GM12874 (cell line): Measurements from ENCODE around the gene SSR3.

Experiments used
- TF ChIP-seq, protein P1 (sequence below): IDR thresholded peaks from 2 replicates; pipeline ENCODE4 v1.5.1; 2011; ENCODE audit warnings: low read depth, mild to moderate bottlenecking, control low read depth, low read length, moderate library complexity; ENCODE audit not compliant: insufficient read depth

Gene SSR3

DNA sequence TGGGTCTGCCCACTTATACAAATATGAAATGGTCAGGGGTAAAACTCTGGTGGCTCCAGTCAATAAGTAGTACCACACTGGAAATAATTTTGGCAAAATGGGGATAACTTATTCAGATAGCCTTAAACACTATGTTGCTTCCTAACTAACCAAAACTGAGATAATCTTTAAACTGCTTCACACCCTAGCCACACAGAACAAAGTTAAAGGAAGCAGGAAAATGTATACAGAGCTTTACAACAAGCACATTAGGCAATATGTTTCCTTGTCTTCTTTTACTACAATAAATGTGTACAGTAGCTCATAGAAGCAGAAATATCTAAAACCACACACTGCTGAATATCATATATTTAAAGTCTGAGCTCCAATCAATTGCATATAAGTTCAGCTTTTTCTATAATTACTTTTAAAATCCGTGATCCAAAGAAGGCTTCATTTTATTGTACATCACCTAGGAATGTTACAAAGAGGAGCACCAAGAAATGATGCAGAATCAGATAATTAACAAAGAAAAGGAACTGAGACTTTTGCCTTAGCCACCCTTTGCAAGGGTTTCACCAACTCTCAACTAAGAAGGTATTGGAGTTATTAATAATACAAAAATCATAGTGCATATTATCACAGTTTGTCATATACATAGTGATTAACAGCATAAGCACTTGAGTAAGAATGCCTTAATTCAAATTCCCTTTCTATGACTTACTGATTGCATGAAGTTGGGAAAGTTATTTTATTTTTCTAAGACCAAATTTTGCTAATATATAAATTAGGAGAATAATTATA is 9.2 kb upstream of the SSR3 start:
- TF ChIP-seq, protein P1, sequence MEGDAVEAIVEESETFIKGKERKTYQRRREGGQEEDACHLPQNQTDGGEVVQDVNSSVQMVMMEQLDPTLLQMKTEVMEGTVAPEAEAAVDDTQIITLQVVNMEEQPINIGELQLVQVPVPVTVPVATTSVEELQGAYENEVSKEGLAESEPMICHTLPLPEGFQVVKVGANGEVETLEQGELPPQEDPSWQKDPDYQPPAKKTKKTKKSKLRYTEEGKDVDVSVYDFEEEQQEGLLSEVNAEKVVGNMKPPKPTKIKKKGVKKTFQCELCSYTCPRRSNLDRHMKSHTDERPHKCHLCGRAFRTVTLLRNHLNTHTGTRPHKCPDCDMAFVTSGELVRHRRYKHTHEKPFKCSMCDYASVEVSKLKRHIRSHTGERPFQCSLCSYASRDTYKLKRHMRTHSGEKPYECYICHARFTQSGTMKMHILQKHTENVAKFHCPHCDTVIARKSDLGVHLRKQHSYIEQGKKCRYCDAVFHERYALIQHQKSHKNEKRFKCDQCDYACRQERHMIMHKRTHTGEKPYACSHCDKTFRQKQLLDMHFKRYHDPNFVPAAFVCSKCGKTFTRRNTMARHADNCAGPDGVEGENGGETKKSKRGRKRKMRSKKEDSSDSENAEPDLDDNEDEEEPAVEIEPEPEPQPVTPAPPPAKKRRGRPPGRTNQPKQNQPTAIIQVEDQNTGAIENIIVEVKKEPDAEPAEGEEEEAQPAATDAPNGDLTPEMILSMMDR, result no peak

DNA sequence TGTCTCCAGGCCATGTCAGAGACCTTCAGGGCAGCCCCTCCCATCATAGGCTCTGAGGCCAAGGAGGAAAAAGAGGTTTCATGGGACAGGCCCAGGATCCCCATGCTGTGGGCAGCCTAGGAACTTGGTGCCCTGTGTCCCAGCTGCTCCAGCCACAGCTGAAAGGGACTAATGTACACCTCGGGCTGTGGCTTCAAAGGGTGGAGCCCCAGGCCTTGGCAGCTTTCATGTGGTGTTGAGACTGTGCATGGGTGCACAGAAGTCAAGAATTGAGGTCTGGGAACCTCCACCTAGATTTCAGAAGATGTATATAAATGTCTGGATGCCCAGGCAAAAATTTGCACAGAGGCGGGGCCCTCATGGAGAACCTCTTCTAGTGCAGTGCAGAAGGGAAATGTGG is 6.6 kb upstream of the SSR3 start:
- TF ChIP-seq, protein P1, result no peak

DNA sequence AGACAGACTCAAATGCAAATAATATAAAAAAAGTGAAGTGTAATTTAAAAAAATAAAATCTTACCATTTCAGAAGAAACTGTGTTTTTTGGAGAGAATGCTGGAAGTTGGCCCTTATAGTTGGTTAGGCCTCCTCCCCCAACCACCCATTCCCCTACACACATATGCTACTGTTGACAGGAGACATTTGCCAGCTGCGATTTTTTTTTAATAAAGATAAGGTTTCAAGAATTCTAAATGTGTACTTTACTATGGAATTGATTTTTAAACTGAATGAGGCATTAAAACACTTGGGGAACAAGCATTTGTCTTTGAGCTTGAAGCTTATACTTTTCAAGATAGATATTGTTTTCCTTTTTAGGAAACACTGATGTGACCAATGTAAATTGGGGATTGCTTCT is 4.4 kb upstream of the SSR3 start:
- TF ChIP-seq, protein P1, result no peak

DNA sequence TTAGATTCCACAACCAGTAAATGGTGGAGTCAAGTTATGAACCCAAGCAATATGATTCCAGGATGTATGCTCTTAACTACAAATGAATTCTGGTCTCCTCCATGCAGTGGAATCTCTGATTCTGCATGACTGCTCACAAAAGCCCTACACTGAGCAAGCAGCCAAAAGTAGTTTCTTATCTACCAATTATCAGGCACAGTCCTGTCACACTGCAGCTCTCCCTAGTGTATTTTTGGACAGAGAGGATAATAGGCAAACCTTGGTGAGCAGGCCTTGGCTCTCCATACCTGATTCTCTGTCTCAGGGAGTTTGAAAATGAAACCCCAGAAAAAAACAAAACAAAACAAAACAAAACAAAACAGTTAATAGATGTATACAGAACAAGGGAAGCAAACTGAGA is 3.5 kb upstream of the SSR3 start:
- TF ChIP-seq, protein P1, result no peak

DNA sequence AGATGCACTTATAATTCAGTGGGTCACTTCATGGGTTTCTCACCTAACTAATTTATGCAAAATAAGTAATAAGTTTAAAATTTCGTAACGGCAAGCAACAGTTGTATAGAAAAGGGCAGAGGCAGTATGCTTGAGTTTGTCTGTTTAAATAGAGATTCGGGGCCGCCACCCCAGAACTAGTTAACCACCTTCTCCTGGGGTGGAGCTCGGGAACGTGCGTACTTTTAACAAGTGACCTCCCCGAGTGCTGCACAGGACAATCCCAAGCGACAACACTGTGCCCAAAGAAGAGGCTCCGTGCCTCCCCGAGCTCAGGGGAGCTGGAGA is 439 bp downstream of the SSR3 start:
- TF ChIP-seq, protein P1, result no peak

DNA sequence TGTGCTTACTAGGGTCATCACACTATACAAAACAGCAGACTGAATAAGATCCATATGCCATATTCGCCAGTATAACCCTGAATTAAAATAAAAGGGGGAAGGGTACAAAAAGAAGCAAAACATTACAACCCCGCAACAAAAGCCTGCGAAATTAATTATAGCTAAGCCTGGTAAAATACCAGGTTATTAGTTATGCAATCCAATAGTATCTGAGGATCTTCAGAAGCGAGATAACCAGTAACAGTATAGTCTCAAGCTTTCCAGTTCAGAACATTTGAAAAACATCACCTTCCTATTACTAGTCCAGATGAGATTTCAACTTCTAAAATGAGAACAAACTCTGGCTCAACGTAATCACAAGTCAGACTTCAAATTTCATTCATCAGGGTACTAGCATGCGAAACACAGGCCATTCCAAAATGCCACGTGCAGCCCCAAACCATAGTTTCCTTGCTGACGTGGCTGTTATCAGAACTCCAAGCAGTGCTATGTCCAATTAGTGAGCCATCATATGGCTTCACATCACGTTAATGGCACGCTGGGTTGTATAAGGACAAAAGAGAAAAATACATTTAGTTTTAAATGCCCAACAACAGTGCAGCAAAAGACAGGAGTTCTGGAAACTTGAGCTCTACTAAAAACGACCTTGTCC is 1.1 kb downstream of the SSR3 start:
- TF ChIP-seq, protein P1, result no peak

DNA sequence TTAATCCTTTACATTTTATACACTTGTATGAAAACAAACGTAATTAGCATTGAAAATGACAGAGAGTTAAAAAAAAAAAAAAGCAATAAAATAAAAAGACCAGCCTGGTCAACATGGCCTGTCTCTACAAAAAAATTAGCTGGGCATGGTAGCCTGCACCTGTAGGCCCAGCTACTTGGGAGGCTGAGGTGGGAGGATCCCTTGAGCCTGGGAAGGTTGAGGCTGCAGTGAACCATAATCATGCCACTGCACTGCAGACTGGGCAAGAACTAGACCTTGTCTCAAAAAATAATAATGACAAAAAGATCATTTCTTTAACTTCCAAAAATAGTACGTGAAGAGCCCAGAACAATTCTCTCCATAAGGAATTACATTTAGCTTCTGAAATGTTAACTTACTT is 1.9 kb downstream of the SSR3 start:
- TF ChIP-seq, protein P1, result no peak
